ENCODE results near the gene CPED1. TPM values are rescaled to one million over a fixed set of nuclear protein-coding genes. Genes with fewer than 3 reads are reported as not detected.

The CPED1 gene
- total RNA-seq, 4 donors from 2014 or later: 1.3 to 5.6 (median 3.6) TPM

- H3K4me1 ChIP-seq: peaks cover 25% of the 10 kb centered on the region
- H3K4me3 ChIP-seq: no peak overlapping the region
- H3K36me3 ChIP-seq: no peaks in the 10 kb centered on the region
- 75% methylated on average over 8 of the region's 8 CpGs for WGBS
- H3K27me3 ChIP-seq: no peaks in the 10 kb centered on the region
- TF ChIP-seq CTCF (IDR thresholded peaks at IDR 0.05): no peak
- no peaks in the 10 kb centered on the region for H3K9me3 ChIP-seq
- H3K27ac ChIP-seq: peak overlapping the region; percentile 1
- no peak for DNase-seq (ENCODE audit: low spot score in 2 of 2)
These were observed 313.8 kb downstream of the CPED1 start for GRCh38 chr7:121302214-121302745.

GRCh38 chr7:121303422-121304101 lies 315.1 kb downstream of the CPED1 start:
- H3K4me3 ChIP-seq: no peak overlapping the region
- DNase-seq (ENCODE audit: low spot score in 2 of 2): no peak
- H3K27me3 ChIP-seq: no peaks in the 10 kb centered on the region
- H3K27ac ChIP-seq: no peak overlapping the region
- 82% methylated on average over 6 of the region's 6 CpGs for WGBS
- TF ChIP-seq CTCF (IDR thresholded peaks at IDR 0.05) (no peak), EP300 (IDR thresholded peaks at IDR 0.05) (no peak), POLR2AphosphoS5 (IDR thresholded peaks at IDR 0.05) (no peak), POLR2A (IDR thresholded peaks at IDR 0.05) (no peak)
- no peaks in the 10 kb centered on the region for H3K36me3 ChIP-seq
- H3K9me3 ChIP-seq: no peaks in the 10 kb centered on the region
- peaks cover 27% of the 10 kb centered on the region for H3K4me1 ChIP-seq

- H3K9me3 ChIP-seq: no peaks in the 10 kb centered on the region
- H3K4me1 ChIP-seq: peaks cover 23% of the 10 kb centered on the region
- no peak for TF ChIP-seq POLR2AphosphoS5 (IDR thresholded peaks at IDR 0.05)
- no peak for TF ChIP-seq POLR2A (IDR thresholded peaks at IDR 0.05)
- no peak for TF ChIP-seq CTCF (IDR thresholded peaks at IDR 0.05)
- TF ChIP-seq EP300 (IDR thresholded peaks at IDR 0.05): no peak
- no peak overlapping the region for H3K27ac ChIP-seq
- DNase-seq (ENCODE audit: low spot score in 2 of 2): no peak
- no peaks in the 10 kb centered on the region for H3K27me3 ChIP-seq
- H3K36me3 ChIP-seq: no peaks in the 10 kb centered on the region
- WGBS: 78% methylated on average over 1 of the region's 1 CpG
- no peak overlapping the region for H3K4me3 ChIP-seq
These were observed 315.7 kb downstream of the CPED1 start for GRCh38 chr7:121304102-121304658.

GRCh38 chr7:121305109-121305508 lies 316.6 kb downstream of the CPED1 start:
- Histone ChIP-seq H3K9me3 (no peaks in the 10 kb centered on the region), H3K4me3 (no peak overlapping the region), H3K4me1 (peaks cover 23% of the 10 kb centered on the region), H3K27me3 (no peaks in the 10 kb centered on the region), H3K36me3 (no peaks in the 10 kb centered on the region), H3K27ac (no peak overlapping the region)
- 63% methylated on average over 3 of the region's 3 CpGs for WGBS
- DNase-seq (ENCODE audit: low spot score in 2 of 2): no peak
- no peak for TF ChIP-seq EP300 (IDR thresholded peaks at IDR 0.05)
- no peak for TF ChIP-seq POLR2AphosphoS5 (IDR thresholded peaks at IDR 0.05)
- TF ChIP-seq CTCF (IDR thresholded peaks at IDR 0.05): no peak
- no peak for TF ChIP-seq POLR2A (IDR thresholded peaks at IDR 0.05)

GRCh38 chr7:121306565-121306964 lies 318.1 kb downstream of the CPED1 start:
- 40% methylated on average over 3 of the region's 3 CpGs for WGBS
- Histone ChIP-seq H3K4me1 (peaks cover 13% of the 10 kb centered on the region), H3K27ac (peak overlapping the region; percentile 15), H3K27me3 (no peaks in the 10 kb centered on the region), H3K9me3 (no peaks in the 10 kb centered on the region), H3K4me3 (no peak overlapping the region), H3K36me3 (no peaks in the 10 kb centered on the region)
- DNase-seq (ENCODE audit: low spot score in 2 of 2): no peak
- no peak for TF ChIP-seq POLR2AphosphoS5 (IDR thresholded peaks at IDR 0.05)
- no peak for TF ChIP-seq POLR2A (IDR thresholded peaks at IDR 0.05)
- TF ChIP-seq EP300 (IDR thresholded peaks at IDR 0.05): no peak
- no peak for TF ChIP-seq CTCF (IDR thresholded peaks at IDR 0.05)

Measured in suprapubic skin (tissue), 4 donors.